ENCODE data around the gene NEK3.

Gene NEK3

DNA sequence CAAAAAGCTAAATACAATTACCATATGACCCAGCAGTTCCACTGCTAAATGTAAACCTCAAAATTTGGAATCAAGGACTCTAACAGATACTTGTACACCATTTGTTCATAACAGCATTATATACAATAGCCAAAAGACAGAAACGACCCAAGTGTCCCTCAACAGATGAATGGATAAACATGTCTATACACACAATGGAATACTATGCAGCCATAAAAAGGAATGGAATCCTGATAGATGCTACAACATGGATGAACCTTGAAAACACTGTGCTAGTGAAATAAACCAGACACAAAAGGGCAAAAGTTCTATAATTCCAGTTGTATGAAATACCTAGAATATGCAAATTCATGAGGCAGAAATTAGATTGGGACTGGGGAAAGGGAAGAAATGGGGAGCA is 12.2 kb downstream of the NEK3 start:
- Histone ChIP-seq H3K4me3 (ENCODE audit: low read length in 2 of 2) (no peak overlapping the region), H3K9ac (ENCODE audit: low read length in 2 of 2) (no peak overlapping the region), H3K27me3 (ENCODE audit: control insufficient read depth in 1 of 2, insufficient read depth in 2 of 2, low read length in 2 of 2) (no peaks in the 10 kb centered on the region), H3K36me3 (ENCODE audit: control insufficient read depth in 2 of 2, insufficient read depth in 2 of 2, low read length in 2 of 2) (peaks cover 8 to 12% of the 10 kb centered on the region in 2 donors), H3K9me3 (ENCODE audit: control insufficient read depth in 2 of 2, low read length in 2 of 2) (no peaks in the 10 kb centered on the region), H3K27ac (ENCODE audit: low read length) (no peak overlapping the region), H3K4me1 (ENCODE audit: control insufficient read depth, insufficient read depth, low read length) (no peaks in the 10 kb centered on the region)

DNA sequence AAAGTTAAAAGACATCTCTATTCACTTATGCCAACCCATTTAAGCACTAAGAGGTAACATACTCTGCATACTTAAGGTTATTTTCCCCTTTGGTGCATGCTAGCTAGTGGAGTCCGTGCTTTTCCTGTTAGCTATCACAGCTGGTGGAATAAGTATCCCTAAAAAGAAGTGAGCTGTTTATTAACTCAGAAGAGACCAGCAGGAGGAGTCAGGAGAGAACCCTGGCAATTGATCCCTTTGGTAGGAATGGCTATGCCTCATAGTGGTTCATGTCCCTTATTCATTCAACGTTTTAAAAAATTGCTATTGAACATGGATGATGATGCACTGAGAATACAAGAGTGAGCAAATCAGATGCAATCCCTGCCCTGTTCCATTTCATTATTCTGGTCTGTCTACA is 18.1 kb downstream of the NEK3 start:
- H3K27ac ChIP-seq (ENCODE audit: low read length), result no peak overlapping the region
- H3K9me3 ChIP-seq (ENCODE audit: control insufficient read depth in 2 of 2, low read length in 2 of 2), result no peaks in the 10 kb centered on the region
- peaks cover 0 to 4% of the 10 kb centered on the region in 2 donors for H3K36me3 ChIP-seq (ENCODE audit: control insufficient read depth in 2 of 2, insufficient read depth in 2 of 2, low read length in 2 of 2)
- no peak overlapping the region for H3K9ac ChIP-seq (ENCODE audit: low read length in 2 of 2)
- H3K4me1 ChIP-seq (ENCODE audit: control insufficient read depth, insufficient read depth, low read length), result no peaks in the 10 kb centered on the region
- H3K27me3 ChIP-seq (ENCODE audit: control insufficient read depth in 1 of 2, insufficient read depth in 2 of 2, low read length in 2 of 2), result no peaks in the 10 kb centered on the region
- no peak overlapping the region for H3K4me3 ChIP-seq (ENCODE audit: low read length in 2 of 2)

DNA sequence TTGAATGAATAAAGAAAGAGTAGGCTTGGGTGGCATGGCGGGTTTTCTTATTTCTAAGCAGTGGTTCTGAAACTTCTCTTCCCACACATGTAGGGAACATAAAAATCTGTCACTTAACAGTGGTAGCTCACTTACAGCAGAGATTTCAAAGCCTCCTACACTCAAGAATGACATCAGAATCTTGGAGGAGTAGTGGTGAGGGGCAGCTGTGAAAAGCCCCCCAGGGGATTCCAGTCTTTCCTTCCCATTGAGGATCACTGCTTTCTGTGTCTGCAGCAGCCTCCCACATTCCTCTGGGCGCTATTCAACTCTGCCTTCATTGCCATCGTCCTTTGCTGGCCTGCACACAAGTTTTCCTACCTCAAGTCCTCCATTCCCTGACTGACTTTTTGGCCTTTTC is 21.9 kb downstream of the NEK3 start:
- H3K36me3 ChIP-seq (ENCODE audit: control insufficient read depth in 2 of 2, insufficient read depth in 2 of 2, low read length in 2 of 2), result peaks cover 10 to 11% of the 10 kb centered on the region in 2 donors
- no peak overlapping the region for H3K4me3 ChIP-seq (ENCODE audit: low read length in 2 of 2)
- no peaks in the 10 kb centered on the region for H3K4me1 ChIP-seq (ENCODE audit: control insufficient read depth, insufficient read depth, low read length)
- H3K9ac ChIP-seq (ENCODE audit: low read length in 2 of 2), result no peak overlapping the region
- no peak overlapping the region for H3K27ac ChIP-seq (ENCODE audit: low read length)
- no peaks in the 10 kb centered on the region for H3K9me3 ChIP-seq (ENCODE audit: control insufficient read depth in 2 of 2, low read length in 2 of 2)
- H3K27me3 ChIP-seq (ENCODE audit: control insufficient read depth in 1 of 2, insufficient read depth in 2 of 2, low read length in 2 of 2), result no peaks in the 10 kb centered on the region

DNA sequence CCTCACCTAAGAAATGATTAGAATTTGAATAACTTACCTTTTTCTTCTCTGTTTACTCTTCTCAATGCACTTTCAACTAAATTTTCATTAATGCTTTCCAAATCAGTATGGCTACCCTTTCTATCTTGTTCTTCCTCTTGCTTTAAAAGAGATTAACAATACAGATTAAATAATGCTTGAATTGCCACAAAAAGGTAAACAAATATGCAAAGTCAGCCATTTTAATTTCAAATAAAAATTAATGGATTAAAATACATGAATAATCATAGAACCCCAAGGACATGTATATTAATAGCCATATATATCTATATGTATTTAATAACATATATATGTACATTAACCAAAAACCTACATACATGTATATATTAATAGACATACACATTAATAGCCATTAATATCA is 22.6 kb downstream of the NEK3 start:
- Histone ChIP-seq H3K27me3 (ENCODE audit: control insufficient read depth in 1 of 2, insufficient read depth in 2 of 2, low read length in 2 of 2) (no peaks in the 10 kb centered on the region), H3K36me3 (ENCODE audit: control insufficient read depth in 2 of 2, insufficient read depth in 2 of 2, low read length in 2 of 2) (peaks cover 11 to 15% of the 10 kb centered on the region in 2 donors), H3K9me3 (ENCODE audit: control insufficient read depth in 2 of 2, low read length in 2 of 2) (no peaks in the 10 kb centered on the region), H3K4me3 (ENCODE audit: low read length in 2 of 2) (no peak overlapping the region), H3K9ac (ENCODE audit: low read length in 2 of 2) (no peak overlapping the region), H3K27ac (ENCODE audit: low read length) (no peak overlapping the region), H3K4me1 (ENCODE audit: control insufficient read depth, insufficient read depth, low read length) (no peaks in the 10 kb centered on the region)

DNA sequence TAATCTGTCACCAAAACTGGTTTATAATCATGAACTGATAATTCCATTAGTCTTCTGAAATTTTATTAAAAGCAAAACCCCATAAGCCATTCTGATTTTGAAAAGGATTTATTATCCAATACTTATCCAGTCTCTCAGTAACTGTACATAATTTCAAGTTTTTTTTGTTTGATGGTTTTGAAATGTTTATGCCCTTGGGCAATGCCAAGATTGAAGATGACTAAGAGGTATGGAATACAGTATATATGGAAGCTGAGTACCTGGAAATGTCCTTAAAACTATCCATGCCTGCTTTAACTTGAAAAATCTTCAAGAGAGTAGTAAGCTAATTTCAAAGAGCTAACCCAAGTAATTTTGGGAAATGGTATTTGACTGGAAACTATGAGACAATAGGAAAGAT is 28.8 kb downstream of the NEK3 start:
- H3K4me1 ChIP-seq (ENCODE audit: control insufficient read depth, insufficient read depth, low read length), result peaks cover 5% of the 10 kb centered on the region
- peaks cover 12 to 15% of the 10 kb centered on the region in 2 donors for H3K36me3 ChIP-seq (ENCODE audit: control insufficient read depth in 2 of 2, insufficient read depth in 2 of 2, low read length in 2 of 2)
- no peaks in the 10 kb centered on the region for H3K9me3 ChIP-seq (ENCODE audit: control insufficient read depth in 2 of 2, low read length in 2 of 2)
- no peaks in the 10 kb centered on the region for H3K27me3 ChIP-seq (ENCODE audit: control insufficient read depth in 1 of 2, insufficient read depth in 2 of 2, low read length in 2 of 2)
- no peak overlapping the region for H3K4me3 ChIP-seq (ENCODE audit: low read length in 2 of 2)
- H3K9ac ChIP-seq (ENCODE audit: low read length in 2 of 2), result no peak overlapping the region
- H3K27ac ChIP-seq (ENCODE audit: low read length), result no peak overlapping the region

- no peaks in the 10 kb centered on the region for H3K27me3 ChIP-seq (ENCODE audit: control insufficient read depth in 1 of 2, insufficient read depth in 2 of 2, low read length in 2 of 2)
- peak within 1 kb of the TSS; percentile 77 to 87 for H3K4me3 ChIP-seq (ENCODE audit: low read length in 2 of 2)
- H3K4me1 ChIP-seq (ENCODE audit: control insufficient read depth, insufficient read depth, low read length), result peaks cover 5% of the 10 kb centered on the region
- H3K9ac ChIP-seq (ENCODE audit: low read length in 2 of 2), result peak within 1 kb of the TSS; percentile 53 to 55
- no peak within 1 kb of the TSS for H3K27ac ChIP-seq (ENCODE audit: low read length)
- peaks cover 12% of the 10 kb centered on the region in 2 donors for H3K36me3 ChIP-seq (ENCODE audit: control insufficient read depth in 2 of 2, insufficient read depth in 2 of 2, low read length in 2 of 2)
- no peaks in the 10 kb centered on the region for H3K9me3 ChIP-seq (ENCODE audit: control insufficient read depth in 2 of 2, low read length in 2 of 2)
Measured at GRCh38 chr13:52128714-52129700, 30.4 kb downstream of the NEK3 start, which contains the start of gene NEK5. Gene NEK5 (minus strand): TSS chr13:52129073. CDS start chr13:52127482, 1,591 bp downstream.

GRCh38 chr13:52127783-52128702 is 31.4 kb downstream of the NEK3 start:
- Histone ChIP-seq H3K36me3 (ENCODE audit: control insufficient read depth in 2 of 2, insufficient read depth in 2 of 2, low read length in 2 of 2) (peaks cover 9 to 10% of the 10 kb centered on the region in 2 donors), H3K27ac (ENCODE audit: low read length) (no peak overlapping the region), H3K4me3 (ENCODE audit: low read length in 2 of 2) (peak overlapping the region; percentile 77 to 87), H3K4me1 (ENCODE audit: control insufficient read depth, insufficient read depth, low read length) (peaks cover 5% of the 10 kb centered on the region), H3K27me3 (ENCODE audit: control insufficient read depth in 1 of 2, insufficient read depth in 2 of 2, low read length in 2 of 2) (no peaks in the 10 kb centered on the region), H3K9ac (ENCODE audit: low read length in 2 of 2) (peak overlapping the region; percentile 51 to 53), H3K9me3 (ENCODE audit: control insufficient read depth in 2 of 2, low read length in 2 of 2) (no peaks in the 10 kb centered on the region)

DNA sequence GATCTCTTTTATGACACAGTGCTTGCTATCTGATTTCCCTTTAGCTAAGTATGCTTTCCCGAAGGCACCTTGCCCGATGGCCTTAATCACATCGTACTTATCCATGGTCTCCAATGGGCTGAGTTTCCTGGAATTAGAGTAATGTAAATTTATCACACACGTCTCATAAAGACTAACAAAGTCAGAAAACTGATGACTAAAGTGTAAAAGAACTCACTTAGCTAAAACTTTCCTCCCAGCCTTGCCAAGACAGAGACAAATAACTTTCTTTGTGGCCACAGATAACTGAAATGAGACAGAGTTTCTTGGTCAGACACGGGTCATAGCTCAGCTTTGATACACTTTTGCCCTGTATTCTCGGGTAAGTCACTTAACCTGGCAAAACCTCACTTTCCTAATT is 32.0 kb downstream of the NEK3 start:
- no peaks in the 10 kb centered on the region for H3K27me3 ChIP-seq (ENCODE audit: control insufficient read depth in 1 of 2, insufficient read depth in 2 of 2, low read length in 2 of 2)
- no peak overlapping the region for H3K27ac ChIP-seq (ENCODE audit: low read length)
- peak overlapping the region in 1 of 2 donors; percentile 24 for H3K9ac ChIP-seq (ENCODE audit: low read length in 2 of 2)
- H3K4me3 ChIP-seq (ENCODE audit: low read length in 2 of 2), result peak overlapping the region; percentile 77 to 87
- H3K9me3 ChIP-seq (ENCODE audit: control insufficient read depth in 2 of 2, low read length in 2 of 2), result no peaks in the 10 kb centered on the region
- H3K4me1 ChIP-seq (ENCODE audit: control insufficient read depth, insufficient read depth, low read length), result peaks cover 5% of the 10 kb centered on the region
- H3K36me3 ChIP-seq (ENCODE audit: control insufficient read depth in 2 of 2, insufficient read depth in 2 of 2, low read length in 2 of 2), result peaks cover 4 to 5% of the 10 kb centered on the region in 2 donors

- H3K27ac ChIP-seq (ENCODE audit: low read length), result no peak overlapping the region
- no peaks in the 10 kb centered on the region for H3K9me3 ChIP-seq (ENCODE audit: control insufficient read depth in 2 of 2, low read length in 2 of 2)
- peaks cover 5% of the 10 kb centered on the region for H3K4me1 ChIP-seq (ENCODE audit: control insufficient read depth, insufficient read depth, low read length)
Measured at GRCh38 chr13:52125547-52125946, 33.9 kb downstream of the NEK3 start.

DNA sequence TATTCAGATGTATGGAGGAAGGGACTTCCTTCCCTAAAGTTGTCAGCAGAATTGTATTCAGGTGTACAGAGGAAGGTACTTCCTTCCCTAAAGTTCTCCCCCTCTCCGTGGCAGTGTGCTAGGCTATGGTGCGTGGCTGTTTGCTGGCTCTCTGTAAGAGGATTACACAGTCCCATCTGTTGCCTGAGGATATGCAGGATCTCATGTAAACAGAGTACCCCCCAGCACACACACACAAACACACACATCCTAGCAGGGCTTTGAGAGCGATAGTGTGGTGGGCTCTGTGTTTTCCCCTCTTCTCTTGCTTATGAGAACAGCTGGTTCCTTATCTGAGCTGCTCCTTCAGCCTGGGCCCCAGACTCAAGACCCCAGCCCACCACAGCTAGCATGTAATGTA is 40.8 kb downstream of the NEK3 start:
- Histone ChIP-seq H3K27me3 (ENCODE audit: control insufficient read depth in 1 of 2, insufficient read depth in 2 of 2, low read length in 2 of 2) (no peaks in the 10 kb centered on the region), H3K9ac (ENCODE audit: low read length in 2 of 2) (no peak overlapping the region), H3K9me3 (ENCODE audit: control insufficient read depth in 2 of 2, low read length in 2 of 2) (no peaks in the 10 kb centered on the region), H3K27ac (ENCODE audit: low read length) (no peak overlapping the region), H3K36me3 (ENCODE audit: control insufficient read depth in 2 of 2, insufficient read depth in 2 of 2, low read length in 2 of 2) (no peaks in the 10 kb centered on the region), H3K4me3 (ENCODE audit: low read length in 2 of 2) (no peak overlapping the region), H3K4me1 (ENCODE audit: control insufficient read depth, insufficient read depth, low read length) (no peaks in the 10 kb centered on the region)

More at GRCh38 chr13:52125547-52125946, 33.9 kb downstream of the NEK3 start:
- Histone ChIP-seq H3K4me3 (ENCODE audit: low read length in 2 of 2) (no peak overlapping the region), H3K9ac (ENCODE audit: low read length in 2 of 2) (no peak overlapping the region), H3K27me3 (ENCODE audit: control insufficient read depth in 1 of 2, insufficient read depth in 2 of 2, low read length in 2 of 2) (no peaks in the 10 kb centered on the region), H3K36me3 (ENCODE audit: control insufficient read depth in 2 of 2, insufficient read depth in 2 of 2, low read length in 2 of 2) (no peaks in the 10 kb centered on the region)
